ENCODE results near the gene TUBB4A. TPM values are rescaled to one million over a fixed set of nuclear protein-coding genes. Genes with fewer than 3 reads are reported as not detected.
A peak's percentile ranks its signal among the peaks of the same experiment; 100 is the strongest.
"Not testable (repeated sequence)": the region's sequence is repeated elsewhere in the genome, so short reads cannot be mapped to it uniquely, and the experiment has no call there.

TUBB4A gene
- total RNA-seq, 2 experiments from 2014 or later: 9.7 to 16.0 TPM

DNA sequence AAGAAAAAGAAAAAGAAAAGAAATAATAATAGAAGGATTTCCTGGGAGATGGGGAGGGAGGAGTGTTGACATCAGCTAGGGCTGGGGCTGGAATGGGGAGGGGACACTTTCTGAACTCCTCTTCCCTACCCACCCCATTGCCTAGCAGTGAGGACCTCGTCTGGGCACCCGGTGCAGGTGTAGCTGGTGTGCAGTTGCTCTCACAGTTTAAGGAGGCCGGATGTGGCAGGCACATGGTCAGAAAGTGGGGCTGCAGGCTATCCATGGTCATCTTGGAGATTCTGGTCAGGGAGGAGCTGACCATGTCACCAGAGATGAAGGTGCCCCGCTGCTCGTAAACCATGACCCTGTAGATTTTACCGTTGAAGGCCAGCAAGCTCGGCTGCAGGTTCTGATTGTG lies 8.5 kb upstream of the TUBB4A start:
- no peak overlapping the region for H3K4me3 ChIP-seq (ENCODE audit: low read depth, low read length, poor library complexity, severe bottlenecking)
- H3K4me2 ChIP-seq (ENCODE audit: low read length): no peak overlapping the region
- no peaks in the 10 kb centered on the region for H3K79me2 ChIP-seq (ENCODE audit: insufficient read depth, low read depth, low read length)
- TF ChIP-seq, protein P1, sequence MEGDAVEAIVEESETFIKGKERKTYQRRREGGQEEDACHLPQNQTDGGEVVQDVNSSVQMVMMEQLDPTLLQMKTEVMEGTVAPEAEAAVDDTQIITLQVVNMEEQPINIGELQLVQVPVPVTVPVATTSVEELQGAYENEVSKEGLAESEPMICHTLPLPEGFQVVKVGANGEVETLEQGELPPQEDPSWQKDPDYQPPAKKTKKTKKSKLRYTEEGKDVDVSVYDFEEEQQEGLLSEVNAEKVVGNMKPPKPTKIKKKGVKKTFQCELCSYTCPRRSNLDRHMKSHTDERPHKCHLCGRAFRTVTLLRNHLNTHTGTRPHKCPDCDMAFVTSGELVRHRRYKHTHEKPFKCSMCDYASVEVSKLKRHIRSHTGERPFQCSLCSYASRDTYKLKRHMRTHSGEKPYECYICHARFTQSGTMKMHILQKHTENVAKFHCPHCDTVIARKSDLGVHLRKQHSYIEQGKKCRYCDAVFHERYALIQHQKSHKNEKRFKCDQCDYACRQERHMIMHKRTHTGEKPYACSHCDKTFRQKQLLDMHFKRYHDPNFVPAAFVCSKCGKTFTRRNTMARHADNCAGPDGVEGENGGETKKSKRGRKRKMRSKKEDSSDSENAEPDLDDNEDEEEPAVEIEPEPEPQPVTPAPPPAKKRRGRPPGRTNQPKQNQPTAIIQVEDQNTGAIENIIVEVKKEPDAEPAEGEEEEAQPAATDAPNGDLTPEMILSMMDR (conservative IDR thresholded peaks at IDR 0.05; ENCODE audit: low read length): 0 out of 2 replicates have a peak, but pooled peaks have one; percentile 19
- TF ChIP-seq EZH2phosphoT487 (IDR thresholded peaks at IDR 0.05; ENCODE audit: borderline replicate concordance, low read depth, low read length): no peak
- no peaks in the 10 kb centered on the region for H3K9me2 ChIP-seq (ENCODE audit: insufficient read depth, low read length)
- H2AFZ ChIP-seq (ENCODE audit: low read length): no peak overlapping the region
- intact Hi-C loops (cut with micrococcal nuclease; ENCODE audit: unreplicated experiment): no loop called here
- DNase-seq (ENCODE audit: low spot score): no peak
- CTCF ChIA-PET (ENCODE audit: unreplicated experiment): no interaction called here
- peaks cover 3% of the 10 kb centered on the region for H3K4me1 ChIP-seq (ENCODE audit: insufficient read depth, low read length, poor library complexity, severe bottlenecking)
- H3K36me3 ChIP-seq (ENCODE audit: insufficient read depth, low read length): no peaks in the 10 kb centered on the region
- no peak overlapping the region for H3K27ac ChIP-seq (ENCODE audit: low read depth, low read length, poor library complexity, severe bottlenecking)
- POLR2A ChIA-PET: interaction anchor here (0.6 kb wide), 1 partner anchor 82 kb away, joined by 4 read pairs; no protein-coding TSS in a partner anchor
- BruUV-seq (replicated peaks): no TSS peak
- no peaks in the 10 kb centered on the region for H4K20me1 ChIP-seq (ENCODE audit: insufficient read depth, low read length)
- H3K9me3 ChIP-seq (ENCODE audit: low read length): no peaks in the 10 kb centered on the region

GRCh38 chr19:6509118-6509971 lies 7.2 kb upstream of the TUBB4A start:
- H3K4me1 ChIP-seq (ENCODE audit: insufficient read depth, low read length, poor library complexity, severe bottlenecking): peaks cover 12% of the 10 kb centered on the region
- no peak overlapping the region for H3K4me3 ChIP-seq (ENCODE audit: low read depth, low read length, poor library complexity, severe bottlenecking)
- H3K79me2 ChIP-seq (ENCODE audit: insufficient read depth, low read depth, low read length): no peaks in the 10 kb centered on the region
- CTCF ChIA-PET (ENCODE audit: unreplicated experiment): no interaction called here
- intact Hi-C loops (cut with micrococcal nuclease; ENCODE audit: unreplicated experiment): loop anchor here (10.0 kb wide), 1 partner anchor 115 kb away; the partner anchor contains the start of gene GTF2F1
- H3K36me3 ChIP-seq (ENCODE audit: insufficient read depth, low read length): no peaks in the 10 kb centered on the region
- no peaks in the 10 kb centered on the region for H3K9me2 ChIP-seq (ENCODE audit: insufficient read depth, low read length)
- POLR2A ChIA-PET: interaction anchor here (0.6 kb wide), 1 partner anchor 84 kb away, joined by 3 read pairs; no protein-coding TSS in a partner anchor
- no peak for TF ChIP-seq EZH2phosphoT487 (IDR thresholded peaks at IDR 0.05; ENCODE audit: borderline replicate concordance, low read depth, low read length)
- TF ChIP-seq, protein P1 (conservative IDR thresholded peaks at IDR 0.05; ENCODE audit: low read length): no peak
- no peaks in the 10 kb centered on the region for H3K9me3 ChIP-seq (ENCODE audit: low read length)
- H2AFZ ChIP-seq (ENCODE audit: low read length): no peak overlapping the region
- no peak for DNase-seq (ENCODE audit: low spot score)
- H4K20me1 ChIP-seq (ENCODE audit: insufficient read depth, low read length): no peaks in the 10 kb centered on the region
- no TSS peak for BruUV-seq (replicated peaks)
- no peak overlapping the region for H3K4me2 ChIP-seq (ENCODE audit: low read length)
- H3K27ac ChIP-seq (ENCODE audit: low read depth, low read length, poor library complexity, severe bottlenecking): no peak overlapping the region

GRCh38 chr19:6508028-6508771 lies 6.1 kb upstream of the TUBB4A start:
- peaks cover 21% of the 10 kb centered on the region for H3K4me1 ChIP-seq (ENCODE audit: insufficient read depth, low read length, poor library complexity, severe bottlenecking)
- peak overlapping the region; percentile 49; the same call in 1 of the 2 replicates for H2AFZ ChIP-seq (ENCODE audit: low read length)
- H3K9me3 ChIP-seq (ENCODE audit: low read length); CTCF ChIA-PET (ENCODE audit: unreplicated experiment); H4K20me1 ChIP-seq (ENCODE audit: insufficient read depth, low read length); POLR2A ChIA-PET; H3K4me2 ChIP-seq (ENCODE audit: low read length); H3K27ac ChIP-seq (ENCODE audit: low read depth, low read length, poor library complexity, severe bottlenecking); H3K9me2 ChIP-seq (ENCODE audit: insufficient read depth, low read length); H3K79me2 ChIP-seq (ENCODE audit: insufficient read depth, low read depth, low read length); H3K4me3 ChIP-seq (ENCODE audit: low read depth, low read length, poor library complexity, severe bottlenecking); BruUV-seq (replicated peaks); H3K36me3 ChIP-seq (ENCODE audit: insufficient read depth, low read length); DNase-seq (ENCODE audit: low spot score): not testable (repeated sequence)
- intact Hi-C loops (cut with micrococcal nuclease; ENCODE audit: unreplicated experiment): loop anchor here (10.0 kb wide), 1 partner anchor 113 kb away; the partner anchor contains the start of gene GTF2F1
